IPS DF 6.9 (cell line): Measurements from ENCODE around the gene CTSW.

Experiments used
- DNase-seq: peaks from one replicate; pipeline ENCODE4 v3.0.0-alpha.2; 2013; ENCODE audit warnings: low read depth, low spot score
- H3K27ac ChIP-seq: one replicate; pipeline ENCODE4 v1.5.1; 2013; ENCODE audit warnings: low read length, control low read depth
- H3K27me3 ChIP-seq: 2 replicates; pipeline ENCODE4 v1.6.1; 2013; ENCODE audit warnings: mild to moderate bottlenecking, low read length; ENCODE audit not compliant: control insufficient read depth, insufficient read depth
- H3K36me3 ChIP-seq: 2 replicates; pipeline ENCODE4 v1.6.1; 2013; ENCODE audit warnings: low read length; ENCODE audit not compliant: control insufficient read depth, insufficient read depth
- H3K4me1 ChIP-seq: 2 replicates; pipeline ENCODE4 v1.6.1; 2013; ENCODE audit warnings: low read length; ENCODE audit not compliant: control insufficient read depth, insufficient read depth
- H3K4me3 ChIP-seq: 2 replicates; pipeline ENCODE4 v1.5.1; 2013; ENCODE audit warnings: mild to moderate bottlenecking, low read length
- H3K9me3 ChIP-seq: 2 replicates; pipeline ENCODE4 v1.6.1; 2013; ENCODE audit warnings: low read length, inconsistent platforms; ENCODE audit not compliant: control insufficient read depth, insufficient read depth
- WGBS: extraction: QIAGEN DNeasy Blood & Tissue Kit; methylation state at CpG from one replicate; pipeline ENCODE4 v1.1.7; 2013; ENCODE audit warnings: mixed read lengths, missing lambda C conversion rate; ENCODE audit not compliant: insufficient read length, insufficient coverage; 5-methylcytosine and 5-hydroxymethylcytosine counted together

Gene CTSW

GRCh38 chr11:65882120-65883057, 2.8 kb downstream of the CTSW start:
- H3K4me3 ChIP-seq, result no peak overlapping the region
- no peak overlapping the region for H3K27ac ChIP-seq
- no peaks in the 10 kb centered on the region for H3K27me3 ChIP-seq
- WGBS, result no CpG with 5 or more reads among the region's 30 CpGs
- peaks cover 4% of the 10 kb centered on the region for H3K4me1 ChIP-seq
- H3K9me3 ChIP-seq, result no peaks in the 10 kb centered on the region
- no peak for DNase-seq
- peaks cover 24% of the 10 kb centered on the region for H3K36me3 ChIP-seq

- no CpG with 5 or more reads among the region's 13 CpGs for WGBS
- H3K36me3 ChIP-seq, result peaks cover 24% of the 10 kb centered on the region
- H3K9me3 ChIP-seq, result no peaks in the 10 kb centered on the region
- H3K4me3 ChIP-seq, result no peak overlapping the region
- no peak overlapping the region for H3K27ac ChIP-seq
- H3K4me1 ChIP-seq, result peaks cover 6% of the 10 kb centered on the region
- no peak for DNase-seq
- no peaks in the 10 kb centered on the region for H3K27me3 ChIP-seq
Measured at GRCh38 chr11:65883058-65883761, 3.6 kb downstream of the CTSW start.

- Histone ChIP-seq H3K4me1 (peaks cover 6% of the 10 kb centered on the region), H3K9me3 (no peaks in the 10 kb centered on the region), H3K4me3 (no peak overlapping the region), H3K27ac (no peak overlapping the region), H3K27me3 (no peaks in the 10 kb centered on the region), H3K36me3 (peaks cover 24% of the 10 kb centered on the region)
- no peak for DNase-seq
- no CpG with 5 or more reads among the region's 28 CpGs for WGBS
Measured at GRCh38 chr11:65883786-65884715, 4.4 kb downstream of the CTSW start.

- Histone ChIP-seq H3K27me3 (peaks cover 1% of the 10 kb centered on the region; the same call in 1 of the 2 replicates), H3K4me1 (peaks cover 6% of the 10 kb centered on the region), H3K9me3 (no peaks in the 10 kb centered on the region), H3K27ac (no peak overlapping the region), H3K4me3 (no peak overlapping the region), H3K36me3 (peaks cover 24% of the 10 kb centered on the region)
- DNase-seq, result no peak
- no CpG with 5 or more reads among the region's 9 CpGs for WGBS
Measured at GRCh38 chr11:65884716-65885092, 5.1 kb downstream of the CTSW start.

GRCh38 chr11:65885231-65885630, 5.6 kb downstream of the CTSW start:
- peaks cover 8% of the 10 kb centered on the region for H3K4me1 ChIP-seq
- peaks cover 24% of the 10 kb centered on the region for H3K36me3 ChIP-seq
- DNase-seq, result no peak
- H3K4me3 ChIP-seq, result no peak overlapping the region
- no peak overlapping the region for H3K27ac ChIP-seq
- no peaks in the 10 kb centered on the region for H3K9me3 ChIP-seq
- peaks cover 5% of the 10 kb centered on the region; the same call in 1 of the 2 replicates for H3K27me3 ChIP-seq
- no CpG with 5 or more reads among the region's 7 CpGs for WGBS

GRCh38 chr11:65885808-65886536, 6.3 kb downstream of the CTSW start:
- Histone ChIP-seq H3K4me3 (no peak overlapping the region), H3K27ac (no peak overlapping the region), H3K27me3 (peaks cover 5% of the 10 kb centered on the region; the same call in 1 of the 2 replicates), H3K4me1 (peaks cover 8% of the 10 kb centered on the region), H3K9me3 (no peaks in the 10 kb centered on the region), H3K36me3 (peaks cover 24% of the 10 kb centered on the region)
- WGBS, result no CpG with 5 or more reads among the region's 12 CpGs
- DNase-seq, result no peak

GRCh38 chr11:65886826-65887722, 7.4 kb downstream of the CTSW start:
- Histone ChIP-seq H3K36me3 (peaks cover 24% of the 10 kb centered on the region), H3K4me1 (peaks cover 10% of the 10 kb centered on the region), H3K4me3 (peak overlapping the region; percentile 77; the same call in 1 of the 2 replicates), H3K27ac (no peak overlapping the region), H3K9me3 (no peaks in the 10 kb centered on the region), H3K27me3 (peaks cover 5% of the 10 kb centered on the region; the same call in 1 of the 2 replicates)
- no CpG with 5 or more reads among the region's 14 CpGs for WGBS
- no peak for DNase-seq

GRCh38 chr11:65887723-65888162, 8.1 kb downstream of the CTSW start:
- WGBS, result no CpG with 5 or more reads among the region's 23 CpGs
- peak overlapping the region; percentile 77 for H3K4me3 ChIP-seq
- peaks cover 5% of the 10 kb centered on the region; the same call in 1 of the 2 replicates for H3K27me3 ChIP-seq
- DNase-seq, result no peak
- peaks cover 10% of the 10 kb centered on the region for H3K4me1 ChIP-seq
- H3K9me3 ChIP-seq, result no peaks in the 10 kb centered on the region
- no peak overlapping the region for H3K27ac ChIP-seq
- H3K36me3 ChIP-seq, result peaks cover 21% of the 10 kb centered on the region
